Measurements from ENCODE around the gene GLB1L.

GLB1L gene

GRCh38 chr2:219220652-219221402 is 24.4 kb downstream of the GLB1L start:
- DNase-seq: peak; percentile 39

DNA sequence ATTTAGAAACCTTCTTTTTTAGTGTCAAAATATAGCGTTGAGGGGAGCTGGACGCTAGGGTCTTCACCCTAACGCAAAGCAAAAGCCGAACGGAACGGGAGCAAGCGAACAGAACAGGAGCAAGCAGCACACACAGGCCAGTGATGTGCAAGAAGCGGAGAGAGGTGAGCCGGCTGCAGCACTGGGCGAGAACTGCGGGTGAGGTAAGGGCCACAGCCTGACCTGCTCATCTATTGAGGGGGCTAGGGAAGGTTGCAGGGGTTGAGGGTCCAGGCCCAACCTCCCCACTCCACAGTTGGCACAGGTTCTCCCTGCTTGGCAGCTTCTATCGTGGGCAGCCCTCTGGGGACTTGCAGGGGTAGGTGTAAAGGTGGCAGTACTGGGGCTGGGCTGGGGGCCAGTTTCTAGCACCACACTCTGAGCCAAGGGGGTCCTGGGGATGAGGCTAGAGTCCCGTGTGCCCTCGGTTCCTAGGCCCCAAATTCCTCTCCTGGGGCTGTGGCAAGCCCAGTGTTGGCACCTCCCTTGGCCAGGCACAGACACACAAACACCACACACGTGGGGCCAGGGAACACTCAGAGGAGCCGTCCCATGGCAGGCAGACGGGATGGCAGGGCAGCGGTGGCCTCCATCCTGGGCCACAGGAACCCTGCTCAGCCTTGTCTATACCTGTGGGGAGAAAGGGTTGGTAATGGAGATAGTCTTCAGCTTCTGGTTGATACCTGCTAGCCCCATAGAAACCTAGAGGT is 25.3 kb downstream of the GLB1L start:
- DNase-seq: no peak

- peak; percentile 97 for DNase-seq
Observed at GRCh38 chr2:219218732-219219701, 26.2 kb downstream of the GLB1L start, which contains the start of gene ABCB6. Gene ABCB6, minus strand, starts transcription at chr2:219218958. Its CDS starts 285 bp downstream, at chr2:219218673.

GRCh38 chr2:219218217-219218731 is 27.0 kb downstream of the GLB1L start:
- DNase-seq: peak; percentile 69

DNA sequence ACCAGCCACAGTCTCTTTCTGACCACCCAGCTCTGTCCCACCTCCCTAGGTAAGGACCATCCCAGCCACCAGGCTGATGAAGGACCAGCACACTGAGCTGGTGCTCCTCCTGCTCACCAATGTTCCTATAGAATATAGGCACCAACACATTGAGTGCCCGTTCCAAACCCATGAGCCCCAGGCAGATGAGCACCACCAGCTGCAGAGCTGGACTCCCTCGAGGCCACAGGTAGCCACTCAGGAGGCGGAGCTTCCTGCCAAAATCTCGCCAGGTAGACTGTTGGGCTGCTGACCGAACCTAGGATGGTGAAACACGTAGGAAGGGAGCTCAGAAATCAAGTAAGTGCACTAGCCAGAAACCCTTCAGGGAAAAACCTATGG is 28.7 kb downstream of the GLB1L start:
- no peak for DNase-seq

DNA sequence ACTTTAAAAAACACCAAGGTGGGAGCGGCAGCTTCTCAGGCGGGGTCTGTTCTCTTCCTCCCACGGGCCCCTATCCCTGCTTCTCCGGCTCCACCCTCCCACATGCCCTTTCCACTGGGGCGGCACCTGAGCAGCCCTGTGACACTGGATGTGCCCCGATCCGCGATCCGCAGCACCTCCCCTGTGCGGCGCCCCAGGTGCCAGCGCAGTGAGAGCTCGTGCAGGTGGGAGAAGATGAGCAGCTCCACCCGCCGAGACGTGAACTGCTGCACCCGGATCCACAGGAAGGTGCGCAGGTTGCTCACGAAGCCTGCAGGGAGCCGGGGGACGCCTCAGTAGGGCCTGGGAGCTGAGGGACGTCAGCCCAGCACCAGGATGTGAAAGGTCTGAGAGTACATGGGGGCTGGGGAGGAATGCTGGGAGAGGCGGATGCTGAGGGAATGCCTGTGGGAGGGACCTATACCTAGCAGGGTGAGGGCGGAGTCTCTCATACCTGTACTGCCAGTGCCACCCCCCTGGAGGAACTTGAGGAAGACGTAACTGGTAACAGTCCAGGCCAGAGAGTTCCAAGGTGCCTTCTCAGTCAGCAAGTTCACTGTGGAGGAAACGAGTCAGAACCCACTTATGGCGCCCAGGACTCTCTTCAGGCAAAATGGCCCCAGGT is 29.2 kb downstream of the GLB1L start:
- no peak for DNase-seq

GRCh38 chr2:219214786-219215185 is 30.5 kb downstream of the GLB1L start:
- DNase-seq: no peak

- no peak for DNase-seq
Observed at GRCh38 chr2:219214141-219214540, 31.1 kb downstream of the GLB1L start.

DNA sequence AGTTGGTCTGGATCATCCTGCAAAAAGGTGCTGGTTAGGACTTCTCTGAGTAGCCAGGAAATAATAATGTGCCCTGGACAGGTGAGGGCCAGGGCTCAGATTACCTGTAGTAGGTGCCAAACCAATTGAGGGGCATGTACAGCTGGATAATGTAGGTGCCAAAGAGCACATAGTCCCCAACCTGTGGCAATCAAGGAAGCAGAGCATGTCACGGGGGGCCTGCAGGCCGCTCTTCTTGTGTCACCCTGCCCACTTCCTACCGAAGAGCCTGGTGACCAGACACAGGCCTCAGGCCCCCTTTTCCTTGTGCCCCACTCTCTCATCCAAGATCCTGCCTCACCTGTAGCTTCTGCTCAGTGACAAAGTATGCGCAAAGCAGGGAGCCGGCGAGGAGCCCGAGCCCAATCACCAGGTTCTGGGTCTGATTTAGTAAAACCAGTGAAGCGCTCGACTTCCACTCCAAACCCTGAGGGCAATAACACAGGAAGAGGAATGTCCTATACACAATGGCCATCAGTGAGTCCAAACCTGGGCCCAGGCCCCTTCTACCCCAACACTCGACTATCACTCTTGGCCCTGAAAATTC is 31.7 kb downstream of the GLB1L start:
- DNase-seq: no peak

- DNase-seq: no peak
Observed at GRCh38 chr2:219213026-219213415, 32.2 kb downstream of the GLB1L start.

GRCh38 chr2:219210886-219211362 is 34.3 kb downstream of the GLB1L start:
- peak; percentile 0 for DNase-seq

- no peak for DNase-seq
Observed at GRCh38 chr2:219210196-219210885, 34.9 kb downstream of the GLB1L start.

- no peak for DNase-seq
Observed at GRCh38 chr2:219209236-219210195, 35.7 kb downstream of the GLB1L start.

DNA sequence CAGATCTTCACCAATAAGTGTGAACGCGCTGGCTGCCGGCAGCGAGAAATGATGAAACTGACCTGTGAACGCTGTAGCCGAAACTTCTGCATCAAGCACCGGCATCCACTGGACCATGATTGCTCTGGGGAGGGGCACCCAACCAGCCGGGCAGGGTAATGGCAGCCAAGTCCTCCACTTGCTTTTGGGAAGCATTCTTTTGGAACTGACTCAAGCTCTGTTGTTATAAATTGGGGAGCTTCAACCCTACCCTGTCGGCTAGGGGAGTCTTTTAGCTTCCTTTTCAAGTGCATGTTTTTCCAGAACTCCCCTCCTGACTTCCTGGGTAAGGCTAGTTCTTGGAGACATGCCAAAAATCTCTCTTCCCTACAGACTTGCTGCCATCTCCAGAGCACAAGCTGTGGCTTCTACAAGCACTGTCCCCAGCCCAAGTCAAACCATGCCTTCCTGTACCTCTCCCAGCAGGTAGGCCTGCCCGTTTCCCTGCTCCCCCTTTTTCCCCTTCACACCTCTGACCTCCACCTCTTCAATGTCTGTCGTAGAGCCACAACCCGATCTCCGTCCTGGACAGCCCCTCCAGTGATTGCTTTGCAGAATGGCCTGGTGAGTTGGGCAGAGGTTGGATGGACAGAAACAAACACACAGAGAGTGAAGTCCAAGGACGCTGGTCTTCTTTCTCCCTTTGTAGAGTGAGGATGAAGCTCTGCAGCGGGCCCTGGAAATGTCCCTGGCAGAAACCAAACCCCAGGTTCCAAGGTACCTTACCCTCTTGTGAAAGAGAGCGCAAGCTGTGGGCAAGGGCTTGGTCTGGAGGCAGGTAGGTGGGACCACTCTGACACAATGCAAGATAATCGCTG is 37.1 kb downstream of the GLB1L start:
- DNase-seq: peak; percentile 2

DNA sequence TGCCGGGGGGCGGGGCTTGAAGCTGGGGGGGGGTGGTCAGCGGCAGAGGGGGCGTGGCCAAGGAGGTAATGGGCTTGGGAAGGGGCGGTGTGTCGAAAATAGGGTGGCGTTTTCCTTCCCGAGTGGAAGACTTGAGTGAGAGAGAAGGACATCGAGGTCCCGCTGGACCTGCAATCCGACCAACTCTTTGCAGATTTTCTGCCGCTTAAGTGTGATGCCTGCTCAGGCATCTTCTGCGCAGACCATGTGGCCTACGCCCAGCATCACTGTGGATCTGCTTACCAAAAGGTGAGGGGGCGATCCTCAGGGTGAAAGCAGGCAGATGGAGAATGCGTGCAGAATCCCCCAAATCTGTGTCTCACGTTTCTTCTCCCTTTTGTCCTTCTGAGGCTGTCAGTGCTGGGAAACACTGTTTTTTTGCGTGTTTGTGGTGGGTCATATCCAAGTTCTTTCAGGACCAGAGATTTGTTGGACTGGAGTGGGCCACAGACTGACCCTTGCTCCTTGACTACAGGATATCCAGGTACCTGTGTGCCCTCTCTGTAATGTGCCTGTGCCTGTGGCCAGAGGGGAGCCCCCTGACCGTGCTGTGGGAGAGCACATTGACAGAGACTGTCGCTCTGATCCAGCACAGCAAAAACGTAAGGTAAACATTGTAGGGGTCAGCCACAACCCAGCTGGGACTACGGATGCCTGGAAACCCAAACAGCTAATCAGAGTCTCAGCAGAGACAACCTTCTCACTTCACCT is 37.9 kb downstream of the GLB1L start:
- peak; percentile 1 for DNase-seq

DNA sequence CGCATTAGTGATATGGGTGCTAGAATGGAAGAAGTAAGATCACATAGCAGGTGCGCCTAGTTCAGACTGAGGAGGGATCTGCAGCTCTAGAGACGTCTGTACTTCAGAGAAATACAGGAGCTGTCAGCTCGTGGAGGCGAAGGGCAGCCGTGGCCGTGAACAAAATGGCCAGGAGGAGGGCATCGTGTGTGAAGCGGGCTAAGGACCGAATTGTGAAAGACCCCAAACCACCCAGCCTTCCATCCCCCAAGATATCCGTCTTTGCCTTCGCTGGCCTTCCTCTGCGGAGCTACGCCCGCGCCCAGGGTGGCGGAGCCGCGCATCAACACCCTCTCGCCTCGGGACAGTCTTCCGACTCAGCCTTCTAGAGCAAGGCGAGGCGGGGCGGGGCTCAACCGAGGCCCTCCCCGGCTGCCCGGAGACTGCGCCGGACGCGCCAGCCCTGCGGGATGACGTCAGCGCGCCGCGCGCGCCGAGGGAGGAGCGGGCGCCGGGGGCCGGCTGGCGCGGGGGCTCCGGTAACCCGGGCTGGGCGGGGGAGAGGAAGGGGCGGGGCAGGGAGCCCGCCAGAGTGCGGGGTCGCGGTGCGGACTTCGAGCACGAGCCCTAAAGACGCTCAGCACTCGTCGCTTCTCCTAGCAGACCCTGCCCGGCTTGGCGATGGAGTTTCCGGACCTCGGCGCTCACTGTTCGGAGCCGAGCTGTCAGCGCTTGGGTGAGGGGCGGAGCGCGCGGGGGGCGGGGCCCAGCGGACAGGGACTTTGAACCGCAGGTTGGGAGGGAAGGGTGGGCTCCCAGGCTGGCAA is 38.7 kb downstream of the GLB1L start, which contains the start of gene ZFAND2B:
TSS of gene ZFAND2B (plus strand) at position 455 of the 806 bp plus-strand sequence. CDS start at position 661, 206 bp downstream.
- peak; percentile 93 for DNase-seq

DNA sequence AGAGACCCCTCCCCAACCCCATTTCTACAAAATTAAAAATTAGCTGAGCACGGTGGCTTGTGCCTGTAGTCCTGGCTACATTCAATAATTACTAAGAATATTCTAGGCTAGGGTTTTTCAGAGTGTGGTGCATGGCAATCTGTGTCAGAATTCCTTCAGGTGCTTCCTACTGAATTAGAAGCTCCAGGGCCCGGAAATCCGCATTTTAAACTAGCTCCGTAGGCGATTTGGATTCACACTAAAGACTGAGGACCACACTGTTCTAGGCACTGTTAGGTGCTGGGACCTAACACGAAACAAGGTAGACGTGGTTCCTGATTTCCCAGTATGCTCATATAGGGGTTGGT is 39.3 kb downstream of the GLB1L start:
- no peak for DNase-seq
